KMS-11 (cell line): ENCODE measurements around the gene MCM3AP.

Source experiments
- H2AFZ ChIP-seq: fragments of 200-600 bp; sonication (generic); 2 replicates; pipeline ENCODE4 v1.6.1; 2016; ENCODE audit warnings: antibody characterized with exemption, mixed run types, low read depth
- H3K27ac ChIP-seq: fragments of 200-600 bp; sonication (generic); 2 replicates; pipeline ENCODE4 v1.6.1; 2016; ENCODE audit warnings: mild to moderate bottlenecking, mixed run types
- H3K27me3 ChIP-seq: fragments of 200-600 bp; sonication (generic); 2 replicates; pipeline ENCODE4 v1.6.1; 2017; ENCODE audit warnings: mild to moderate bottlenecking, low read depth, mixed run types, moderate library complexity; ENCODE audit not compliant: insufficient read depth
- H3K36me3 ChIP-seq: fragments of 200-600 bp; sonication (generic); 2 replicates; pipeline ENCODE4 v1.6.1; 2017; ENCODE audit warnings: mild to moderate bottlenecking, mixed run types; ENCODE audit not compliant: insufficient read depth
- H3K4me1 ChIP-seq: fragments of 200-600 bp; sonication (generic); 2 replicates; pipeline ENCODE4 v1.6.1; 2016; ENCODE audit warnings: mild to moderate bottlenecking, low read depth, mixed run types; ENCODE audit not compliant: poor library complexity, severe bottlenecking
- H3K4me2 ChIP-seq: fragments of 200-600 bp; sonication (generic); 2 replicates; pipeline ENCODE4 v1.7.0; 2016; ENCODE audit warnings: mild to moderate bottlenecking, mixed run types
- H3K4me3 ChIP-seq: fragments of 200-600 bp; sonication (generic); IDR thresholded peaks from 2 replicates; pipeline ENCODE4 v1.6.1; 2017; ENCODE audit warnings: low read depth, low read length, mixed read lengths; ENCODE audit not compliant: insufficient read depth
- H3K79me2 ChIP-seq: fragments of 200-600 bp; sonication (generic); 2 replicates; pipeline ENCODE4 v1.6.1; 2016; ENCODE audit warnings: low read depth, mixed run types; ENCODE audit not compliant: insufficient read depth
- H3K9ac ChIP-seq: fragments of 200-600 bp; sonication (generic); 2 replicates; pipeline ENCODE4 v1.6.1; 2016; ENCODE audit warnings: mild to moderate bottlenecking, mixed run types
- H4K20me1 ChIP-seq: fragments of 200-600 bp; sonication (generic); 2 replicates; pipeline ENCODE4 v1.6.1; 2016; ENCODE audit warnings: mild to moderate bottlenecking, mixed run types; ENCODE audit not compliant: insufficient read depth
- TF ChIP-seq, protein P1 (sequence below): fragments of 200-600 bp; sonication (generic); conservative IDR thresholded peaks from 2 replicates; pipeline ENCODE4 v1.6.1; 2017; ENCODE audit warnings: low read depth, mild to moderate bottlenecking, antibody characterized with exemption, low read length, moderate library complexity, mixed read lengths

The MCM3AP gene

DNA sequence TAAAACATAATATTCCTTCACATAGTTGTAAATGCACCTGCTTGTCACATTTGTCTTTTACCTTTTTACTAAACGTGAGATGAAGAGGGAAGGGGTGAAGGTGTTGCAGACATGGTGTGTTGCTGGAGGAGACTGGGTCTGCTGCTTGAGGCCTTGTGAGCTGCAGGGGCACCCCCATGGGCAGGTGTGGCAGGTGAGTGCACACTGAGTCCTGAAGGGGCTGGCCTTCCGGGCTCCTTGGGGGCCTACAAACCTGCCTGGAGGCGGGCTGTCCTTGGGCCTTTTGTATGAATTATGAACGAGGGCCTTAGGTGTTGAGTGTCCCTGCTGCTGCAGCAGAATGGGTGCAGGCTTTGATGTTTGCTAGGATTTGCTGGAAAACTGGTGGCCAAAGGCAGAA lies 42.3 kb upstream of the MCM3AP start:
- H4K20me1 ChIP-seq = no peaks in the 10 kb centered on the region
- H3K79me2 ChIP-seq = peaks cover 50% of the 10 kb centered on the region
- H3K4me3 ChIP-seq = no peak overlapping the region
- H3K9ac ChIP-seq = no peak overlapping the region
- no peak overlapping the region for H2AFZ ChIP-seq
- H3K4me1 ChIP-seq = peaks cover 12% of the 10 kb centered on the region
- no peak overlapping the region for H3K4me2 ChIP-seq
- no peaks in the 10 kb centered on the region for H3K27me3 ChIP-seq
- H3K36me3 ChIP-seq = peaks cover 4% of the 10 kb centered on the region; the same call in 1 of the 2 replicates
- H3K27ac ChIP-seq = no peak overlapping the region
- TF ChIP-seq, protein P1, sequence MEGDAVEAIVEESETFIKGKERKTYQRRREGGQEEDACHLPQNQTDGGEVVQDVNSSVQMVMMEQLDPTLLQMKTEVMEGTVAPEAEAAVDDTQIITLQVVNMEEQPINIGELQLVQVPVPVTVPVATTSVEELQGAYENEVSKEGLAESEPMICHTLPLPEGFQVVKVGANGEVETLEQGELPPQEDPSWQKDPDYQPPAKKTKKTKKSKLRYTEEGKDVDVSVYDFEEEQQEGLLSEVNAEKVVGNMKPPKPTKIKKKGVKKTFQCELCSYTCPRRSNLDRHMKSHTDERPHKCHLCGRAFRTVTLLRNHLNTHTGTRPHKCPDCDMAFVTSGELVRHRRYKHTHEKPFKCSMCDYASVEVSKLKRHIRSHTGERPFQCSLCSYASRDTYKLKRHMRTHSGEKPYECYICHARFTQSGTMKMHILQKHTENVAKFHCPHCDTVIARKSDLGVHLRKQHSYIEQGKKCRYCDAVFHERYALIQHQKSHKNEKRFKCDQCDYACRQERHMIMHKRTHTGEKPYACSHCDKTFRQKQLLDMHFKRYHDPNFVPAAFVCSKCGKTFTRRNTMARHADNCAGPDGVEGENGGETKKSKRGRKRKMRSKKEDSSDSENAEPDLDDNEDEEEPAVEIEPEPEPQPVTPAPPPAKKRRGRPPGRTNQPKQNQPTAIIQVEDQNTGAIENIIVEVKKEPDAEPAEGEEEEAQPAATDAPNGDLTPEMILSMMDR = no peak

DNA sequence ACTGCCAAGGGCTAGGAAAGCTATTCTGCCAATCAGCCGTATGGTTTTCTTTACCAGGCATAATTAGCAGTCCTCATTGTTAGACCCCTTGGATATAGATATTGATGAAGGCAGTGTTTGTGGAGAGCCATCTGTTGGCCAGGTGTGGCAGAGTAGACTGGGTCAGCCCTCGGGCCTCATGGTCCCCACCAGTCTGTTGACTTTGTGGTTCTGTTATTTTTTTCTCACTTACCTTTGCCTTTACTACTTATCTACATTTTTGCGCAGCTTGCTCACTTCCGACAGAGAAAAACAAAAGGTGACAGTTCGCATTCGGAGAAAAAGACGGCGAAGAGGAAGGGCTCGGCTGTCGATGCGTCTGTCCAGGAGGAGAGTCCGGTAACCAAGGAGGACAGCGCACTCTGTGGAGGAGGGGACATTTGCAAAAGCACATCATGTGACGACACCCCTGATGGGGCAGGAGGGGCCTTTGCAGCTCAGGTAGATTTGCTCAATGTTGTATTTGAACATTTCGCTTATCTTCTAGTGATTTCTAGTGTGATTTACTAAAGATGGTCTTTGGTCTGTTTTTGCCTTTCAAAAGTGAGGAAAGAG lies 40.8 kb upstream of the MCM3AP start:
- H3K4me2 ChIP-seq = peak overlapping the region; percentile 88
- H3K27me3 ChIP-seq = no peaks in the 10 kb centered on the region
- H3K4me1 ChIP-seq = peaks cover 25% of the 10 kb centered on the region
- peaks cover 65% of the 10 kb centered on the region for H3K79me2 ChIP-seq
- no peak overlapping the region; the same call in 1 of the 2 replicates for H2AFZ ChIP-seq
- TF ChIP-seq, protein P1 = no peak
- H4K20me1 ChIP-seq = peaks cover 6% of the 10 kb centered on the region
- H3K4me3 ChIP-seq = no peak overlapping the region
- peak overlapping the region; percentile 82; the same call in 1 of the 2 replicates for H3K27ac ChIP-seq
- H3K9ac ChIP-seq = peak overlapping the region; percentile 74; the same call in 1 of the 2 replicates
- peaks cover 4% of the 10 kb centered on the region; the same call in 1 of the 2 replicates for H3K36me3 ChIP-seq

DNA sequence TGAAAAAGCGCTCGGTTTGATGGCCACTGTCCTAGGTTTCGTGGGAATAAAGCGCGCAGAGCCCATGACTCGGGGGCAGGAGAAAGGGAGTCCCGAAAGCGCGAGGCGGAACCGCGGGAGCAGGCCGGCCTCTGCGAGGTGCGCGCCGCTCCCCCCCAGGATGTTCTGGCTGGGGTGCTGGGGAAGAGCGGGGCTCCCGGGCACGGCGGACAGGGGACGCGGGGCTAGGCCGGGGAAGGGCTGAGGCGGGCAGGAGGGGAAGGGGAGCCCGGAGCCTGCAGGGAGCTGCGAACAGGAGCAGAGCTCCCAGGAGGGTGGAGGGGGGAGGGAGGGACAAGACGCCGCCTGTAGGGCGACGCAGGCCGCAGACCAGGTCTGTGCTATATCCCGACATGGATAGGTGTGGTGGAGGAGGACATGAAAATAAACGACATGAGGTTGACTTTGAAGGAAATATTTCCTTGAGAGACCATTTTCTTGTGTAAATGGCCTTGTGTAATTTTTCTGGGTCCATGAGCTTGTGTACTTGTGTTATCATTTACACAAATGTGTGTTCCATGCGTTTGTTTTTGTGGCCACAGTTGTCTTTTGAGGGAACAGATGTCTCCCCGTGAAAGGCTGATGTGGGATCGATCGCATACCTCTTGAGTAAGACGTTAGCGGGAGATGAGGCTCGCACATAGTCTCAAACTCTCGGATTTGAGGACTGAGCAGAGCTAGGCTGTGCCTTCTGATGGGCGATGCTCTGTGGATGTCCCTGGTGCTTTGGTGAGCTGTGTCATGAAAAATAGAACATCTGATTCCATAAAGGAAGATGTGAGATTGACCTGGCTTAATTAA lies 39.9 kb upstream of the MCM3AP start:
- Histone ChIP-seq H3K4me2 (peak overlapping the region; percentile 88), H3K27me3 (no peaks in the 10 kb centered on the region), H4K20me1 (peaks cover 6% of the 10 kb centered on the region), H3K4me1 (peaks cover 33% of the 10 kb centered on the region), H3K79me2 (peaks cover 75% of the 10 kb centered on the region), H3K36me3 (peaks cover 4% of the 10 kb centered on the region; the same call in 1 of the 2 replicates), H2AFZ (peak overlapping the region; percentile 53), H3K27ac (peak overlapping the region; percentile 82), H3K9ac (peak overlapping the region; percentile 74), H3K4me3 (no peak overlapping the region)
- TF ChIP-seq, protein P1 = 0 out of 2 replicates have a peak, but pooled peaks have one; percentile 27

DNA sequence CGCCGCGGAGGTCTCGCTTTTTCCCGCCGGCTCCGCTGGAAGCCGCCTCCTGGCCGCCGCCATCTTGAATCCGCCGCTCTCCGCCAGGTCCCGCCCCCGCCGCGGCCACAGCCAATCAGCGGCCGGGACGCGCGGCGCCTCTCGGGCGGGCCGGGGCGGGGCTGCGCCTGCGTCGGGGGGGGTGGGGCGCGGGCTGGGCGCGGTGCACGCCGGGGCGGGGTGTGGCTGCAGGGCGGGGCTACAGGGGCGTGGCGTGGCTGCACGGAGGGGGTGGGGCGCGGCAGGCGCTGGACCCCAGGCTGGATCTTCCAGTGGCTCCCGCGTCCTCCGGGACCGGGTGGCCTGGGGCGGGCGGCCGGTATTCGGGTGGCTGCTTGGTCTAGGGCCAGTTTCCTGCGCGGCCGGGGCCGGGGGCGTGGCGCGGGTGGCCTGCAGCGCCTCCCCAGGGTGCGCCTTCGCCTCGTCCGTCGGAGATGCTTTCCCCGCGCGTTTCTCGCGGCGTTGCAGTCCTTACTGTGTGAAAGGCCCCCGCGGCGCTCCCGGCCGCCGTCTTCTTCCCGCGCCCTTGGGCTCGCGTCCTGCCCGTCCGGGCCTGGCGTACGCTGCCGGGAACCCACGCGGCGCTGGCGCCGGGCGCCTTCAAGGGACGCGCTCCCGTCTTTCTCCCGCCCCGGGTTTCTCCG lies 39.1 kb upstream of the MCM3AP start:
- Histone ChIP-seq H2AFZ (peak overlapping the region; percentile 53), H3K4me2 (peak overlapping the region; percentile 88), H3K4me3 (no peak overlapping the region), H3K36me3 (peaks cover 4% of the 10 kb centered on the region; the same call in 1 of the 2 replicates), H3K27ac (peak overlapping the region; percentile 91), H3K9ac (peak overlapping the region; percentile 94), H3K27me3 (no peaks in the 10 kb centered on the region), H3K79me2 (peaks cover 75% of the 10 kb centered on the region), H4K20me1 (peaks cover 6% of the 10 kb centered on the region), H3K4me1 (peaks cover 33% of the 10 kb centered on the region)
- TF ChIP-seq, protein P1 = no peak
